ENCODE data around the gene TERF2IP.

Gene TERF2IP, protein sequence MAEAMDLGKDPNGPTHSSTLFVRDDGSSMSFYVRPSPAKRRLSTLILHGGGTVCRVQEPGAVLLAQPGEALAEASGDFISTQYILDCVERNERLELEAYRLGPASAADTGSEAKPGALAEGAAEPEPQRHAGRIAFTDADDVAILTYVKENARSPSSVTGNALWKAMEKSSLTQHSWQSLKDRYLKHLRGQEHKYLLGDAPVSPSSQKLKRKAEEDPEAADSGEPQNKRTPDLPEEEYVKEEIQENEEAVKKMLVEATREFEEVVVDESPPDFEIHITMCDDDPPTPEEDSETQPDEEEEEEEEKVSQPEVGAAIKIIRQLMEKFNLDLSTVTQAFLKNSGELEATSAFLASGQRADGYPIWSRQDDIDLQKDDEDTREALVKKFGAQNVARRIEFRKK

GRCh38 chr16:75647492-75648264 is at the start of gene TERF2IP, which contains the start of gene KARS1:
TSS of gene TERF2IP (plus strand) at chr16:75647773. CDS start at chr16:75647883, 110 bp downstream.
TSS of gene KARS1 (minus strand) at chr16:75647665. CDS start at chr16:75647639, 26 bp downstream.
- peak; percentile 85 to 93 (median 86) for DNase-seq

DNA sequence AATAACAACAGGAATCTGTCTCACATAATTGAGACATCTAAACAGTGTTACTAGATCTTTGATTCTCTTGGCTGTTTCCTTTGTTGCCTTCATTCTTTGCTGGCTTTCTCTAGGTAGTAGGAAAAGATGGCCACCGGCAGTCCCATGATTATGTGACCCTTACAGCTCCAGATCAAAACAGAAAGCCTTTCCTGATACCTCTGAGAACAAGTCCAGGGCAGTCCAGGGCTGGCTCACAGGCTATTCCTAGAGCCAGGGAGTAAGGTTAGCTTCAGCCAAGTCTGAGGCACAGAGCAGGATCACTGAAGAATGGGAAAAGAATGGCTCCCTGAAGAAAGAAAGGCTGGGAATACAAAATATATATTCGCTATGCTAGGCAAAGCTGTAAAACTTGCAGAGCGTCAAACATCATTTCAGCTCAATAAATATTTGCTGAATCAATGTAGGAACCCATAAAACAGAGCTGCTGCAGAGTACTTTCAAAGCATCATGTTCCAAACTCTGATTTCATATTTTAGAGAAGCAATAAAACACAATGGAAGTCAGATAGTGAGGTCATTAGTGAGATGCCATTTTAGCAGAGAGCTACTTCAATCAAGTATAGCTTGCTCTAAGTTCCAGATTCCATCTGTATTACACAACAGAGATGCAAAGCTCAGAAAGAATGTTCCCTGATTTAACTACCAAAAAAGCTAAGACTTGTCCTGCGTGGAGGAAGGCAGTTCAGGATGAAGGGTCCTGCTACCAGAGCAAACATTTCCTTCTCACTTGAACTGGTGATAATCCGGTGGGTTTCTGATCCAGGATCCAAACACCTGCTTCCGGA is 47.9 kb upstream of the TERF2IP start:
- DNase-seq, result no peak

GRCh38 chr16:75603241-75603640 is 44.3 kb upstream of the TERF2IP start:
- DNase-seq, result no peak

DNA sequence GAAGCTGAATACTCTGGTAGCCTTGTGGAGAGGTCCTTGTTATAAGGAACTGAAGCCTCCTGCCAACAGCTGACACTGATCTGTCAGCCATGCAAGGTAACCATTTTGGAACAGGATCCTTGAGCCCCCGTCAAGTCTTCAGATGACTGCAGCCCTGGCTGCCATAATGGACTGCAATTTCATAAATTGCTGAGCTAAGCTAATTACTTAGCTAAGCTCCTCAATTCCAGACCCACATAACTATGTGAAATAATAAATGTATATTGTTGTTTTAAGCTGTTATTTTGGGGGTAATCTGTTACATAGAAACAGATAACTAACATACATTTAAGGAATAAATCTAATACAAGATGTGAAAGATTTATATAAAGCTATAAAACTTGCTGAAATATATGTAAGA is 41.1 kb upstream of the TERF2IP start:
- DNase-seq, result no peak

- no peak for DNase-seq
Observed at GRCh38 chr16:75614066-75614897, 33.3 kb upstream of the TERF2IP start.

DNA sequence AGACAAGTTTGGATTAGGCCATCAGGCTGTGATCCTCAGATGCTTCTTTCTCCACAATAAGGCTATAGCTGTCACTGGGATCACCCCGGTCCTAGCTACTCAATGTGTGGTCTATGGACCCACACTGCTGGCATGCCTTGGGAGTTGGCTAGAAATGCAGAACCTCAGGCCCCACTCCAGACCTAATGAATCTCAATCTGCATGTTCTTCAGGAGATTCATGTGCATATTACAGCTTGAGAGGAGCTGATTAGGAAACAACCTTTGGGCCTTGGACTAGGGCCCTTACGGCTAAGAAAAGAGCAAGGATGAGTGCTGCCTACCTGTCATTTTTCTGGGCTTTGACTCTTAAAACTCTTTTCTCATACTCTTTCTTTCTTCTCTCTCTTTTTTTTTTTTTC is 32.0 kb upstream of the TERF2IP start:
- DNase-seq, result no peak

DNA sequence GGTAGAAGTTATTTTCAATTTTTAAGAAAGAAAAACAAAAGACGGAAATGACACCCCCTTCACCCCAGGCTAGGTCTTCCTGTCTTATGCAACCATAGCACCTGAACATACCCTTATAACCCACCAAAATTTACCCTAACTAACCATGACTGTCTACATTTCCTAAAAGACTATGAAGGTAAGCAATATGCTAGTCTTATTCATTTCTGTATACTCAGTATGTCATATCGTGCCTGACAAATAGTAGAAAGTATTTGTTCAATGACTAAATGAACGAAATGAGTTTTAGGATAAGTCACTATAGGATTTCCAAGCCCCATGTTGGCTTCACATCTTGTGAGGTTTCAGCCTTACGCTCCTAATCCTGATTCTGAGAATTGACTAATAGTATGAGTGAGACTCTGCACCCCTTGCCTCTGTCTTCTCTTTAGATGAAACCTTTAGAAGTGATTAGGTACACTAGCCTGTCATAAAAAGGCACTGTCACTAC is 31.0 kb upstream of the TERF2IP start:
- no peak for DNase-seq

DNA sequence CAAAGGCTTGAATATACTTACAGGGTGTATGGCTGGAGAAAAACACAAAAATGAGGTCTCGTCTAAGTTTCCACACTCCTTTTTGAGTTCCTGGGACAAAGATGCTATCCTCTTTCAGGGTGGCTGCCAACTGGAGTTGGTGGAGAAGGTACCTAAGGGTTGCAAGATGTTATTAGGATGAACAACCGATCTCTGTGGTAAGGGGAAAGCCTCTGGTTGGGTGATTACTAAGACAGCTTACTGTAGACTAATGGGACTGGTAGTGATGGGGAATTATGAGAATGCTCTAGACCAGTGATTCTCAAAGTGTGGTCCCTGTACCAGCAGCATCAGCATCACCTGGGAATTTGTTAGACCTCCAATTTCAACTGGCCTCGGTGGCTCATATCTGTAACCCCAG is 30.5 kb upstream of the TERF2IP start:
- no peak for DNase-seq

DNA sequence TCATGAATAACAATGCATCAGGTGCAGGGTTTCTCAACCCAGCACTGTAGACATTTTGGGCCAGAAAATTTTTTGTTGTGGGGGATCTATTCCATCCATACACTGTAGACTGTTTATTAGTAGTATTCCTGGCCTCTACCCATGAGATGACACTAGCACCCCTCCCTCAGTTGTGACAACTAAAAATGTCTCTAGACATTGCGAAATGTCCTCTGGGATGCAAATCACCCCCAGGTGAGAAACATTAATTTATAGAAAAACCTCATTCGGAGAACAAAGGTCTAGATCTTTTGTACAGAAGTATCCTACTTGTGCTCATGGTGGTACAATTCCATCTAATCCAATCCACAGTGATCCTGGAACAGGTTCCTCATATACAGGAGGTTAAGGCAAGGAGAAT is 28.8 kb upstream of the TERF2IP start:
- DNase-seq, result no peak

DNA sequence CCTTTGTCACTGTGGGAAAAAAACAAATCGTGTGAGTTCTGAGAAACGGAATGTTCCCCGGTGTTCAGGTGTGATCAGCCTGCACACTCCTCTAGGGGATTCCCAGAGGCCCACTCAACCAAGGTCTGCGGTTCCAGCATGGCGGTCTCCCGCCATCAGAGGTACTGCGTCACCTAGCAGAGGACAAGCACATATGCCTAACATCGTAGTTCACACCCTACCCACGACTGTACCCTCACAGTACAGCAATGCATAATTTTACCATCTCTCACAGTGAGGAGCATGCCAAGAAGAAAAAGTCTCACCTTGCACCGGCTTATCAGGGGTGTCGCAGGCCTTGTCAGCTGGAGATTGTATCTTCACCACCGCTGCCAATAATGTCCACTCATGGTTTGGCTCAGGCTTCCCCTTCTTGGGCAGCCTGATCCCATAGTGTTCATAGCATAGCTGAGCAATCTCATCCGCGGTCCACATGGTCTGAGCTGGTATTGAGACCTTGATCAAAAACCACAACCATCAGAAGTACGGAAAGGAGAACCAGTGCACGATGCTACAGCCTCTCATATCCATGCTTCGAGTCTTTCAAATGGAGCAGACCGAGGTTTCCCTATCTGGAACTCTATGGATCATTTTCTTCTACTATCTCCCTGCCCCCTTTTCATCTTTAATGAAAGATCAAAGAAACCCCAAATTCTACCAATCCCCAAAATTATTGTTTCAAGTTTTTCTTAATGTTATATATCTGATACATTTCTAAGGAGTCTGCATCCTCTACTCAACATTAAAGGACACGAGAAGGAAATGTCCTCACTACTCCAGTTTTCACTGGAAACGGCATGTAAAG is 27.0 kb upstream of the TERF2IP start:
- no peak for DNase-seq

GRCh38 chr16:75621170-75621477 is 26.4 kb upstream of the TERF2IP start:
- peak in 2 of 3 experiments; percentile 11 to 51 for DNase-seq

GRCh38 chr16:75622761-75623605 is 24.6 kb upstream of the TERF2IP start, which contains the start of gene ADAT1:
TSS of gene ADAT1 (minus strand) at chr16:75623281. CDS start at chr16:75620799, 2,482 bp downstream.
- peak; percentile 91 to 98 (median 94) for DNase-seq

DNA sequence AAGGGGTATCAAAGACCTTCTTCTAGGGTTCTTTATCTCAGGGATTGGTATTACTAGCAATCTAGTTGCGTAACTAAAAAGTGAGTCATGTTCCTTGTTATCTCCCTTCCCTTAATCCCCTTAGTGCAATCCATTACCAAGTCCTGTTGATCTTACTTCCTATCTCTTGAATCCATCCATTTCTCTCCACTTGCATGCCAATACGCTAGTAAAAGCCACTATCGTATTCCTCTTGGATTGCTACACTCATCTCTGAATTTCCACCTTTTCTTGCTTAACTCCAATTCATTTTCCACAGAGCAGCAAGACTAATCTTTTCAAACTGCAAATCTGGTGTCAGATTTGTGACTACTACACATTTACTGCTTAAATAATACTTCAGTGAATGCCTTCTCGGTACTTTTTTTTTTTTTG is 22.6 kb upstream of the TERF2IP start:
- no peak for DNase-seq

DNA sequence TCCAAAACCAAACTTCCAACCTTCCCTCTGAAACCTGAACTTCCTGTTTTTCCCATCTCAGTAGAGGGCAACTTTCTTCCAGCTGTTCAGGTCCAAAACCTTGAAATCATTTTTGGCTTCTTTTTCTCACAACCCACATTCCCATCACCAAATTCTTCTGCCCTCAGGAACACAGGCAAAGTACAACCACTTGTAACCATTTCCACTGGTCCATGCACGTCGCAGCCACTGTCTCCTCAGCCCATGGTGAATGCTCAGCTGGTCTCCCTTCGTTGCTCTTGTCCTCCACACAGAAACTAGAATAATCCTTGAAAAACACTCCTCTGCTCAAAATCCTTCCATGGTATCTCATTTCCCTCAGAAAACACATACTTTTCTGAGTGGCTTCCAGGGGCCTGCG is 20.8 kb upstream of the TERF2IP start:
- no peak for DNase-seq

DNA sequence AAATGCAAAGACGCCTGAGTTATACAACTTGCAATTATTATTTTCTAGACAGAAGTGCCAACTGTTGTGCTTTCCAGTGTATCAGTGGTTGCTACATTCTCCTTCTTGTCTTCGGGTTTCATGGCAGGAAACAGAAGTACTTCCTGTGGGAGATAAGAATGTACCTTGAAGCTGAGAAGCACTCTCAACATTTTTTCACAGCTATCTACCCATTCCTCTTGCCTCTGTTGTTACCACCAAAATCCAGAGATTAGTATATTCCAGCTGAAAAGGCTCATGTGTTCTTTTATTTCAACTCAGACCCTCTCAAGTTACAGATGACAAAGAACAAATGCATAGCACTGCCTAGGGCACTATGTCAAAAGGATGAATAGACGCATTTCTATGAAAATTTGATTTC is 19.7 kb upstream of the TERF2IP start:
- DNase-seq, result peak in 1 of 3 experiments; percentile 2

DNA sequence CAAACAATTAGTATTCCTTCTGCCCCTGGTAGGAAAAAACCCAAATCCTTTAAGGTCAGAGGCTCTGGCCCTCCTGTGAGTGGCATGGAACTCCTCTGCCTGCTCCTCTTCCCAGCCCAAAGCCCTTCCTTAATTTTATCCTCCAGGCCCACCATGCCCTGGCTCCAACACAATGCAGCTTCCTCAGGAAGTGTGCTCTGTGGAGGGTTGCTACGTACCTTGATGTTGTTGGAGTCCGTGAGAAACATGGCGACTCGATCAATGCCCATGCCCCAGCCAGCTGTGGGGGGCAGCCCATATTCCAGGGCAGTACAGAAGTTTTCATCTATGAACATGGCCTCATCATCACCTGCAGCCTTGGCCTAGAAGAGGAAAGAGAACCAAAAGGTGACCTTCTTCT is 19.2 kb upstream of the TERF2IP start:
- DNase-seq, result no peak

GRCh38 chr16:75629132-75629531 is 18.4 kb upstream of the TERF2IP start:
- no peak for DNase-seq

DNA sequence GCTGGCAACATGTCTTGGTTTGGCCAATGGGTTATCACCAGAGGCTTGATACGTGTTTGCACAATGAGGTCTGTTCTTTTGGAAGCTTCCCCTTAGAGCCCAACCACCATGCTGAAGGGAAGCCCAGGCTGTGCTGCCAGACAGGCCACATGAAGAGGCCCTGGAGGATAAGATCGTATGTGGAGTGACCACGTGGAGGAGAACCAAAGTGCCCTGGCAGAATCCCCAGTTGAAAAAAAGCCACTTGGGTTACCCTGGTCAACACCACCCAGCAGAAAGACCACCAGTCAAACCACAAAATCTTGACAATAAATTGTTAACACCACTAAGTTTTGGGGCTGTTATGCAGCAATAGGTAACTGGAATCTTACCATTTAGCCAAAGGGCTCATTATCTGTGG is 17.5 kb upstream of the TERF2IP start:
- no peak for DNase-seq

- peak in 2 of 3 experiments; percentile 56 to 88 for DNase-seq
Observed at GRCh38 chr16:75632857-75633256, 14.7 kb upstream of the TERF2IP start.

- no peak for DNase-seq
Observed at GRCh38 chr16:75635036-75635435, 12.5 kb upstream of the TERF2IP start.

Measured in NCI-H1417 (cell line).